Measurements from ENCODE around the gene SLC25A12. TPM values are rescaled to one million over a fixed set of nuclear protein-coding genes. Genes with fewer than 3 reads are reported as not detected.
"Not testable (repeated sequence)": the region's sequence is repeated elsewhere in the genome, so short reads cannot be mapped to it uniquely, and the experiment has no call there.

The SLC25A12 gene
- total RNA-seq, 1 donor from 2014 or later = 6.3 TPM

DNA sequence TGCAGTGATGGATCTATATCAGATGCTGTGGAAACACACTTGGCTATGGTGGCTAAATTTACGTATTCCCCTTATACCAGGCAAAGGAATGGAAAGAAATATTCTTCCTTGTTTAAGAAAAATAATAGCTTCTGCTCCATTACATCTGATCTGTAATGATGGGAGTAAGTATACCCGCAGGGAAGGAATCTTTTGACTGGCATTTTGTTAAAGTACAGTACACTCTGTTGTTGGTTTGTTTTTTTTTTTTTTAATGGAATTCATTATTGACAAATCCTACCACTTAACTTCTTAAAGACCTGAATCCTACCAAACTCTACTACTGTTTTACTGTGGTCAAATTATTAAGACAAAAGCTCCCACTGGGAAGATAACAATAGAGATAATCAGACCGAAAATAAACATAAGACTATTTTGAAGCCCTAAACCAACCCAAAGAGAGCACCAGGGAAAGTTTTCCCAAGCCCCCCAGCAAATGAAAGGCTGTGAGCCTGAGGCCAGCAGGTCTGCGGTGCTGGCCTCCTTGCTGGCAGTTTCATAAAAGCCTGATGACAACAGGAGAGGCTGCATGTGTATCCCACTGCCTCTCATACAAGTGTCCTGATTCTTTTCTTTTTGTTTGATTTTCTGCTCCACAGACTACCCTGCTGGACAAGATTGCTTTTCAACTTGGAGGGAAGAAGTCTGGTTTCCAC lies 101.0 kb downstream of the SLC25A12 start:
- no peak for DNase-seq (ENCODE audit: low read depth in 2 of 2)

GRCh38 chr2:171792157-171792556 lies 101.9 kb downstream of the SLC25A12 start:
- no peak for DNase-seq (ENCODE audit: low read depth in 2 of 2)

GRCh38 chr2:171791361-171791760 lies 102.7 kb downstream of the SLC25A12 start:
- DNase-seq (ENCODE audit: low read depth in 2 of 2) = no peak

DNA sequence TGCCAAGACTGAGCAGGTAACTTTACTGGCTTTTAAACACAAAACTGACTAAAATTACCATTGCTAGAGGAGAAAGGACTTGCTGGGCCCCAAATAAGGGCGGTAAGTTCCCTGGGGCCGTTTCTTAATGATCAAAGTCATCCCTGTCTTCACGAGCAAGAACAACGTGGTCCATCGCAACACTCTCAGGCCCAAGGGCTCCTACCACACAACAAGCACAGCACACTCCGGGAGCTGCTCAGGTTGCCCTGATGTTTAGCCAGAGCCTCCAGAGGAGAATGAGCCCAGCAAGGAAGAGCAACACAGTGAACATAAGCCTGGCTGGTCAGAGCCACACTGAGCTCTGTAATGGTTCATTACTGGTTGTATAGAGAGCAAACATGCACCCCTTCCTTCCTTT lies 104.1 kb downstream of the SLC25A12 start:
- no peak for DNase-seq (ENCODE audit: low read depth in 2 of 2)

GRCh38 chr2:171788316-171788993 lies 105.6 kb downstream of the SLC25A12 start:
- DNase-seq (ENCODE audit: low read depth in 2 of 2) = no peak

DNA sequence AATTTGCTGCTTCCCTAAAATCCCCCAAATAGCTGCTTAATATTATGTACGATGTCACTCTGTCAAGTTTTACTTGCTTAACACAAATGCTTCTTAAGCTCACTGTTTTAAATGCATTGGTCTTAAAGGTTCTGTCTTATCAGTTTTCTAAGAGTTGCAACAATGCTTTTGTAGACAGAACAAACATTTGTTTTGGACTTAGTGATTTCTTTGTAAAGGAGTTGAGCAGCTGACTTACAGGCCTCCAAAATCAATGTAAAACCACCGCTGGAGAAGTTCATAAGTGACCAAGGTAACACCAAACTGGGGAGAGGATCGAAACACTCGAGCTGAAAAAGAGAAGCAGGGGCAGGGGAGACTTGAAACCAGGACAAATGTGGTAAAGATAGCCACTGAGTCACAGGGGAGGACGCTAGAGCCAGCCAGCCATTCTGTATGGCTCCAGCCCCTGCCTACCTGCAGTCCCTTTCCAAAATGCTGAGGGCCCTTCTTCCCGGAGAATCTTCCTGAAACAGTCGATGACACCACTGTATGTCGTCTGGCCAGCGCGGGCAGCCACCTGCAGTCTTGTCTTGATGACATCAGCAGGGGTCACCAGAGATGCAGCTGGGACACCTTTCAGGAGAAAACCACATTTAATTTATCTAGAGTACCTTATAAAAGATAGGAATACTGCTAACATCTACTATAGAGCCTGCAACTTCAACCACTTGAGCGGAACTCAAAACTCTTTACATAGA lies 106.5 kb downstream of the SLC25A12 start:
- DNase-seq (ENCODE audit: low read depth in 2 of 2) = no peak

GRCh38 chr2:171785450-171785849 lies 108.6 kb downstream of the SLC25A12 start:
- no peak for DNase-seq (ENCODE audit: low read depth in 2 of 2)

GRCh38 chr2:171778515-171778914 lies 115.5 kb downstream of the SLC25A12 start:
- DNase-seq (ENCODE audit: low read depth in 2 of 2) = no peak

GRCh38 chr2:171774581-171774980 lies 119.5 kb downstream of the SLC25A12 start:
- DNase-seq (ENCODE audit: low read depth in 2 of 2) = not testable (repeated sequence)

GRCh38 chr2:171772373-171772772 lies 121.7 kb downstream of the SLC25A12 start:
- no peak for DNase-seq (ENCODE audit: low read depth in 2 of 2)

- no peak for DNase-seq (ENCODE audit: low read depth in 2 of 2)
Observed at GRCh38 chr2:171771463-171771862, 122.6 kb downstream of the SLC25A12 start.

DNA sequence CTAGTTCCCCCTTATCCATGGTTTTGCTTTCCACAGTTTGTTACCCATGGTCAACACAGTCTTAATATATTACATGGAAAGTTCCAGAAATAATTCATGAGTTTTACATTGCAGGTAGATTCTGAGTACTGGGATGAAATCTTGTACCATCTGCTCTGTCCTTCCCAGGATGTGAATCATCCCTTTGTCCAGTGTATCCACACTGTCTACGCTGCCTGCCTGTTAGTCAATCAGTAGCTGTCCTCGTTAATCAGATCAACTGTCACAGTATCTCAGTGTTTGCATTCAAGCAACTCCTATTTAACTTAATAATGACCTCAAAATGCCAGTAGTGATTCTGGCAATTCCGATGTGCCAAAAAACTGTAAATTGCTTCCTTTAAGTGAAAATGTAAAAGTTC lies 130.4 kb downstream of the SLC25A12 start:
- DNase-seq (ENCODE audit: low read depth in 2 of 2) = peak; percentile 14 to 55

- DNase-seq (ENCODE audit: low read depth in 2 of 2) = peak; percentile 16 to 48
Observed at GRCh38 chr2:171762879-171763573, 131.0 kb downstream of the SLC25A12 start.

- DNase-seq (ENCODE audit: low read depth in 2 of 2) = not testable (repeated sequence)
Observed at GRCh38 chr2:171761176-171761575, 132.9 kb downstream of the SLC25A12 start.

DNA sequence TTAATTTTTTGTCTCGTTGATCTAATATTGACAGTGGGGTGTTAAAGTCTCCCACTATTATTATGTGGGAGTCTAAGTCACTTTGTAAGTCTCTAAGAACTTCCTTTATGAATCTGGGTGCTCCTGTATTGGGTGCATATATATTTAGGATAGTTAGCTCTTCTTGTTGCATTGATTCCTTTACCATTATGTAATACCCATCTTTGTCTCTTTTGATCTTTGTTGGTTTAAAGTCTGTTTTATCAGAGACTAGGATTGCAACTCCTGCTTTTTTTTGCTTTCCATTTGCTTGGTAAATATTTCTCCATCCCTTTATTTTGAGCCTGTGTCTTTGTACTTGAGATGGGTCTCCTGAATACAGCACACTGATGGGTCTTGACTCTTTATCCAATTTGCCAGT lies 135.3 kb downstream of the SLC25A12 start:
- not testable (repeated sequence) for DNase-seq (ENCODE audit: low read depth in 2 of 2)

- no peak for DNase-seq (ENCODE audit: low read depth in 2 of 2)
Observed at GRCh38 chr2:171754254-171754939, 139.6 kb downstream of the SLC25A12 start.

DNA sequence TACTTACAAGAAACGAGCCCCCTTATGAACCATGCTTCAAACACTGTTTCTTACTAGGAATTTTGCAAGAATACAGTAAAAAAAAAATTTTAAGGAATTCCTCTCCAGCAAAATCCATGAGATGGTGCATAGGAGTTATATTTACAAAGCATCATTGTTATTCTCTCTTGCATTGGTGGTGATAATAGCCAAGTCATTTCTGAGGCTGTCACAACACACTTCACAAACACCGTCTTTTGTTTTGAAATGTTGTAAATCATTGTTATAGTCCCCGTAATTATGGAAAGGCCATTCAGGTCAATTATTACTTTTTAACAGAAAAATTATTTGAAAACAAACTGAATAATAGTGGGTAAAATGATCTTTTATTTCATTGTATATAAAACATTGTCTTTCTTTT lies 146.7 kb downstream of the SLC25A12 start:
- DNase-seq (ENCODE audit: low read depth in 2 of 2) = no peak

DNA sequence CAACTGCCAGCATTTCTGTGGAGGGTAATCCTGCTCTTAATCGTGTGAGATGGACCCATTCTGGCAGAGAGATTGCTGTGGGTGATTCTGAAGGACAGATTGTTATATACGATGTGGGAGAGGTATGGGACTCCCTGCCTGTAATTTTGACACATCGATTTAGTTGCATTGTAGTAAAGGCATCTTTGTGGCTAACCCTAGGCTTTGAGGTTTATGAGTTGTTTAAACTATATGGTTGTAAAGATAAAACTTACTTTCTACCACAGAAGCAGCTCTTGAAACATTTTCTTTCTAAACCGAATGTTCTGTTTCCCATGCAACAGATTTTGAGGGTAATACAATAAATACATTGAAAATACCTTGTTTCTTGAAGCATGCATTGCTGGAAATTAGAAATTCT lies 148.2 kb downstream of the SLC25A12 start:
- DNase-seq (ENCODE audit: low read depth in 2 of 2) = no peak

DNA sequence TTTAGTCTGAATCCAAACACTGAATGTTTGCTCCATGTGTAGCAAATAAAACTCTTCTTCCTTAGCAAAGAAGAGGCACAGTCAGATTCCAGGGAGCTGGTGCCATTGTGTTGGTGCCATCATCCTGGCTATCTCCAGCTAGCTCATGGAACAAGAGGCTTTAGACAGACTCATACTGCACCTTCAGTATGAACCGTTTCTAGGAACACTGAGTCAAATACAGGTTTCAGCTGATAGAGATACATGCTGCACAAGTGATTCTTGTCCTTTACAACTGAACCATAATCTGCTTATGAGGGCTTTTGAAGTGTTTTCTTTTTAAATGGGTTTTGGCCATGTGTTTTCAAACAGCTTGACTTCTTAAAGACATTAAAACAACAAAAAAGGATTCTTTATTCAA lies 148.9 kb downstream of the SLC25A12 start:
- no peak for DNase-seq (ENCODE audit: low read depth in 2 of 2)

DNA sequence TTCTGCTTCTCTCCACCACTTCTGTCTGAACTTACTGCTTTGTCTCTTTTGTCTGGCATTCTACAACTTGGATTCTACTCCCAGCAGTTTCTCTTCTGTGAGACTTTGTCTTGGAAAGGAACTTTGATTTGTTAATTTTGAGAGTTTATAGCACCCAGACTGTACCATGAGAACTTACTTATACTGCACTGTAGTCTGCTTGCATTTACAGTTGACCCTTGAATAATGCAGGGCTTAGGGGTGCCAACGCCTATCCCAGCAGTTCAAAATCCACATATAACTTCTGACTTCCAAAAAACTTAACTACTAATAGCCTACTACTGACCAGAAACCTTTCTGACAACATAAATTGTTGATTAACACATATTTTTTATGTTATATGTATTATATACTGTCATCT lies 151.3 kb downstream of the SLC25A12 start:
- no peak for DNase-seq (ENCODE audit: low read depth in 2 of 2)

- DNase-seq (ENCODE audit: low read depth in 2 of 2) = no peak
Observed at GRCh38 chr2:171741189-171741588, 152.9 kb downstream of the SLC25A12 start.

Data from lung microvascular endothelial cell (primary cell).